Measurements from ENCODE around the gene EMX2.
A peak's percentile ranks its signal among the peaks of the same experiment; 100 is the strongest.
"Not testable (repeated sequence)": the region's sequence is repeated elsewhere in the genome, so short reads cannot be mapped to it uniquely, and the experiment has no call there.

The EMX2 gene

DNA sequence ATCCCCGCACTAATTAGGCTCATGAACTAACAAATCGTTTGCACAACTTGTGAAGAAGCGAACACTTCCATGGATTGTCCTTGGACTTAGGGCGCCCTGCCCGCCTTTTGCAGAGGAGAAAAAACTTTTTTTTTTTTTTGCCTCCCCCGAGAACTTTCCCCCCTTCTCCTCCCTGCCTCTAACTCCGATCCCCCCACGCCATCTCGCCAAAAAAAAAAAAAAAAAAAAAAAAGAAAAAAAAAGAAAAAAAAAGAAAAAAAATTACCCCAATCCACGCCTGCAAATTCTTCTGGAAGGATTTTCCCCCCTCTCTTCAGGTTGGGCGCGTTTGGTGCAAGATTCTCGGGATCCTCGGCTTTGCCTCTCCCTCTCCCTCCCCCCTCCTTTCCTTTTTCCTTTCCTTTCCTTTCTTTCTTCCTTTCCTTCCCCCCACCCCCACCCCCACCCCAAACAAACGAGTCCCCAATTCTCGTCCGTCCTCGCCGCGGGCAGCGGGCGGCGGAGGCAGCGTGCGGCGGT, at the start of gene EMX2:
EMX2 (plus strand) TSS at position 41 of the 519 bp plus-strand sequence. CDS start 522 bp downstream, outside the sequence.
- no peak for DNase-seq

DNA sequence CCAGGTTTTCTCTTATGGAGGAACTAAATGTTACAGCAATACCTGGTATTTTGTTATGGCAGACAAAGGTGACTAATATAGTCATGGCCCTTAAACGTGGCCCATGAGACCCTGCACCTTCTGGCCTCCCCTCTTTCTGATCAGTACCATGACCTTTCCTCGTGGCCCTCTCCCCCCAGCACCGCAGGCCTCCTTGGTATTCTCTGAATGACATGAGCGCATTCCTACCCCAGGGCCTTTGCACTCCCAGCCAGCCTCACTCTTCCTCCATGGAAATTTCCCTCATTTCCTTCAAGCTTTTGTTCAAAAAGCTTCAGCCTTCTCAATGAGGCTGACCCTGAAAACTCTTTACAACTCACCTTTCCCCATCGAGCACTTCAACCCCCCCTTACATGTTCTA, 46.5 kb upstream of the EMX2 start:
- no peak for DNase-seq

- peak; percentile 52 to 70 for DNase-seq
Observed at GRCh38 chr10:117496616-117497028, 45.9 kb upstream of the EMX2 start.

- DNase-seq = no peak
Observed at GRCh38 chr10:117497736-117498135, 44.8 kb upstream of the EMX2 start.

DNA sequence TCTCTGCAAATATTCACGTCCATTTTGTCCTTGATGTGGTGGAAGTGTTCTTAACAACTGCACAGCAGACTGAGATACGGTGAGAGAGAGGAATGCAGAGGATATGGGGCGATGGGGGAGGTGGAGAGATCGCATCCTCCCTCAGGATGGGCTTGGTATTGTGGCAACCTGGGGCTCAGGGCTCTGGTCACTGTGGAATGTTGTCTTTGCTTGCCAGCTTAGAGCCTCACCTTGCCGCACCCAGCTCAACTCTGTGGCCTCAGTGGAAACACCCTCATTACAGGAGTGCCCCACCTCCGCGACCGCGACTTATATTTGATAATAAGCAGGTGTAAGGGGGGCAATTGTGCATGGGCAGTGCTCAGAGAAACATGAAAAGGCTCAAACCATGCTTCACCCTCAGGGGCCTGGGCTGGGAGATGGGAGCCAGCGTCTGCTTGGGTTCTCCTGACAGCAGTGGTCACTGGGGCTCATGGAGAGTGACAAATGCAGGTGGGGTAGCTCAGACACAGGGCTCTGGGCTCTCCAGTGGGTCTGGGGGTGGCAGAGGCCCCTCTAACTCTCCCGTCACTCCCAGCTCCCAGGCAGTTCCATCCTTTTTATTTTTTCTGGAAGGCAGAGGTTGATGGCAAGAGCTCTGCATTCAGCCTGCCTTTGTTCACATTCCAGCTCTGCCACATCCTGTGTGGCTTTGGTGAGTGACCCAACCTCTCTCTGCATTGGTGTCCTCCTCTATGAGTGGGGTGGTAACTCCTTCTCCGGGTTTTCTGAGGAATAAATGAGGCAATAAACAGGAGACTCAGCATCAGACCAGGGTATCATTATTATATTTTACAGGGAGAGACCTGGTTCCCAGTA, 43.1 kb upstream of the EMX2 start:
- no peak for DNase-seq

DNA sequence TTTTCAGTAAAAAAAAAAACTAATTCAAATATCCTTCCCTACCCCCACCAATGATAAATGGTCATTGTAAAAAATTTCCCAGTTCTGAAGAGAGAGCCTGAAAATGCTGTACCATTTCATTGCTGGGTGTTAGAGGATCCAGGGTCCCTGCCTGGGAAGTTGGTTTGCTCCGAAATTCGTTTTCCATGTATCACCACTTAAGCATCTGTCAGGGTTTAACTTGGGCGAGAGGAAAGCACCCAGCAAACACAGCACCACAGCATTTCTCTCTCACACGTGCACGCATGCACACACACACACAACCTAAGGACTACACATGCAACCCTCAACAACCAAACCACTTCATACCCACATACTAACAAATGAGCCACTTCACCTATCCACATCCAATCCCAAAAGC, 42.1 kb upstream of the EMX2 start:
- DNase-seq = no peak

GRCh38 chr10:117501460-117502035, 41.0 kb upstream of the EMX2 start:
- DNase-seq = no peak

GRCh38 chr10:117502421-117503243, 39.9 kb upstream of the EMX2 start:
- no peak for DNase-seq

DNA sequence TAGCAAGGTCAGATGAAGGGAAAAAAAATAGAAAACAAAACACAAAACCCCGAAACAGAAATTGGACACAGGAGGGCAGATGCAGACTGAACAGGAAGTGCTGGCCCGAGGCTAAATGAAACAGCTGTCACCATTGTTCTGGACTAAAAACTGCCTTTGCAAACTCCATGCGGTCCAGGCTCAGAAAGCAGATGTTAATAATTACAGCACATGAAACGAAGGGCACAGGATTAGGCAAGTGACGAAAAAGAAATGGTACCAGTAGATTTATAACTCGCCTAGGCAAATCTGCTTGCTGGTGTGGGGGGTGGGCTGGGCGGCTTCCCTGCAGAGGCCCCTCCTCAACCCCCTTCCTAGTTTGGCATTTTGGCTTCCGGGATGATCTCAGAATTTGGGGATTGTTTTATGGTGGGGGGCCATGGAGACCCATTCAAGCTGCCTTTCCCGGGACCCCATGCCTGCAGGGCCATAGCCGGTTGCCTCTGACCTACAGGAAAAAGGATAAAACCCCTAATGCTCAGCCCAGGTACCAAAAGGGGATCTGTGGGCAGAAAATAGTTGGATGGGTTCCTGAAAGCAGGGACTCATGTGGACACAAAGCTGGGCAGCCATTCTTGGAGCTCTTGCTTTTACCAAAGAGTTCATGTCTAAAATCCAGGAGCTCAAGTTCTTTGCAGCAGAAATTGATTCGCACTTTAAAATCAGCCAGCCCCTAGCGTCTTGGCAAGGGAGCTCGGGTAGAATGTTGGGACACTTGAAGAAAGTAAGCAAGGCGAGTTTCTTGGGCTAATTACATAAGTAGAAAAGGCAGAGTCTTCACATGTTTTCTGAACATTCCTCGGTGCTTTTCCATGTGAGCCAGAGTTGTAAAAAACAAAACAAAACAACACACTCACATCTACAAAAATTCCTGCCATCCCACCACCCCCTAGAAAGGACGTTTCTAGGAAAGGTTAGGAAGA, 39.0 kb upstream of the EMX2 start:
- no peak for DNase-seq

DNA sequence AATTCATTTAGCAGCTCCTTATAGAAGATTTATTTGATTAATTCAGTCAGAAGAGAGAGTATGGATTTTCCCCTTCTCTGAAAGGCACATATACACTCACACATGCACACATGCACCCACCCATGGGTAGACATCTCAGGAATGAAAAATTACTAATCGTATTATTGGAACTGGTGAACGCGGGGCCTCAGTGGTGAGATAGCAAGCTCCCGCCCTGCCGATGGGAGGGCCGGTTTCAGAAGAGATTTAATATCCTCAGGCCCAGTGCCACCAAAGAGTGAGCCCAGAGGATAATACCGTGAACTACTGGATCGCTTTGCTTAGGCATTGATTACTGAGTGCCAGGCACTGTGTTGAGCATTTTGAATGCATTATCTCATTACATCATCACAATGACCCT, 38.0 kb upstream of the EMX2 start:
- no peak for DNase-seq

DNA sequence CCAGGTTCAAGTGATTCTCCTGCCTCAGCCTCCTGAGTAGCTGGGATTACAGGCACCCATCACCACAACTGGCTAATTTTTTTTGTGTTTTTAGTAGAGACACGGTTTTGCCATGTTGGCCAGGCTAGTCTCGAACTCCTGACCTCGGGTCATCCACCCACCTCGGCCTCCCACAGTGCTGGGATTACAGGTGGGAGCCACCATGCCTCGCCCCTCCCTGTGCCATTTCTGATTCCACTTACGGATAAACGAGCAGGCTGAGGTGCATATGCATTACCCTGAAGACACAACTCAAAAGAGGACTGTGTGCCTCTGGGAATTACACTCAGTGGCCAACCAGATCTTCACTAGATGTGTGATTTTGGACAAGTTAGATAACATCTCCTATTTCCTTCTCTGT, 35.5 kb upstream of the EMX2 start:
- not testable (repeated sequence) for DNase-seq

- no peak for DNase-seq
Observed at GRCh38 chr10:117509573-117509972, 33.0 kb upstream of the EMX2 start.

DNA sequence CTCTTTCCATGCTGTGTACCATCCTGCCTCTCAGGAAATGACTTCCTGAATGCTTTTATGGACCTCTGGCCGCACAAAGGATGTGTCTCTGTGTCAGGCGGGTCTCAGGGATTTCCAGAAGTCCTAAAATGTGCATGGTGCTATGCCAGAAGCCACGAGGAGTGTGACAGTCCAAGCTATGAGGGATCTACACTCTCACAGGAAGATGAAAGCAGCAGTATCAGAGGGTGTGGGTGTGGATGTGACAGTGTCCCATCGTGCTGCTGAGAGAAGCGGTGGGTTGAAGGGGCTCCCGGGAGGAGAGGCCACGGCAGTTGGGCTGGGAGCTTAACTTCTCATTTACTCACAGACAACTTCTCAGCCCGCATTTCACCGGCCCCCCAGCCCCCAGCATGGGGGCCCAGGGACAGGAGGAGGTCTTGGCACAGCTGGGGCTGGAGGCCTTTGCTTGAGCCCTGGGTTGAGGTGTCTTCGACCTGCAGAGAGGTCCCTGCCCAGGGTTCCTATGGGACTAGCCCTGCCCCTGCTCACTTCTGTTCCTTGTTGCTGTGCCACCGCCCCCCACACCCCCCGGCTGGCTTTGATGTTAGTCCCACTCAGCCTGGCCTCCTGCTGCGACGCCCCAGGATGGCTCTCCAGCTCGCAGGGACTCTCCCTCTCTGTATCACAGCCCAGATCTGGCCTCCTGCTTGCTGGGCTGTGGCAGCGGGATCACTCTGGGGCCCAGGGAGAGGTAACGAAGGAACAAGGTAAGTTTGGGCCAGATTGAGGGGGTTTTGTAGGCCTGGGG, 30.8 kb upstream of the EMX2 start:
- no peak for DNase-seq

DNA sequence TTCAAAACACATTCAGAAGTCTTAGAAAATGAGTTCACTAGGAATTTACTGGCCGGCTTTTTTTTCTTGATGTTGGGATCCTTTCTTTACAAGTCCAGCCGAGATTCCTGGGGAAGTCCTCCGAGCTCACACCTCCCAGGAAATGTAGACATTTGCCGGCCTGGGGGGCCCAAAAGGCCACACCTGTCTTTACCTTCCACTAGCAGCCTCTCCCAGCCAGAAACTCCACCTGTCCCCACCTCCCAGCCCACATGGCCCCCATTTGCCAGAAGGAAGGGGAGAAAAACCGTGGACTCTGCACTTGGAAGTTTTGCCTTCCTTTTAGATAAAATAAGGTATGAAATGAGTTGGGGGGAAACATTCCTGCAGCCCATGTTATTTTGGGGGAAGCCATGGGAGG, 27.6 kb upstream of the EMX2 start:
- no peak for DNase-seq

DNA sequence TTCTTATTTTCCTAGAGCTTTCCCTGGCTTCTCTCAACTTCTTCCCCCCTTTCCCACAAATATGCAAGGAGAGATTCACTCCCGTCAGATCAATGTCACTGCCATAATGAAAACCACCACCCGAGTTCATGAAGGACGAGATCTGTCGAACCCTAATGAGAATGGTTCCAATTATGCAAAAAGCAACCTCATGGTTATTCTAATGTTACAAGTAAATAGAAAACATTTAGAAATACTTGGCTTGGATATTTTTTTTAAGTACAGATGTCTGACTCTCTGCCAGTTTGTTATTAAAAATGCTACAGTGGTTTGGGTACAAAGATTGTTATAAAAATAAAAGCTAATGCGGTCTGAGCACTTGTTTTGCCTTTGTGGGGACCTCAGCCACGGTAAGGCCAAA, 25.9 kb upstream of the EMX2 start:
- no peak for DNase-seq

GRCh38 chr10:117518246-117518645, 24.3 kb upstream of the EMX2 start:
- no peak for DNase-seq

GRCh38 chr10:117519286-117519685, 23.3 kb upstream of the EMX2 start:
- no peak for DNase-seq

- DNase-seq = no peak
Observed at GRCh38 chr10:117519879-117520278, 22.7 kb upstream of the EMX2 start.

GRCh38 chr10:117530791-117531190, 11.8 kb upstream of the EMX2 start:
- DNase-seq = no peak

DNA sequence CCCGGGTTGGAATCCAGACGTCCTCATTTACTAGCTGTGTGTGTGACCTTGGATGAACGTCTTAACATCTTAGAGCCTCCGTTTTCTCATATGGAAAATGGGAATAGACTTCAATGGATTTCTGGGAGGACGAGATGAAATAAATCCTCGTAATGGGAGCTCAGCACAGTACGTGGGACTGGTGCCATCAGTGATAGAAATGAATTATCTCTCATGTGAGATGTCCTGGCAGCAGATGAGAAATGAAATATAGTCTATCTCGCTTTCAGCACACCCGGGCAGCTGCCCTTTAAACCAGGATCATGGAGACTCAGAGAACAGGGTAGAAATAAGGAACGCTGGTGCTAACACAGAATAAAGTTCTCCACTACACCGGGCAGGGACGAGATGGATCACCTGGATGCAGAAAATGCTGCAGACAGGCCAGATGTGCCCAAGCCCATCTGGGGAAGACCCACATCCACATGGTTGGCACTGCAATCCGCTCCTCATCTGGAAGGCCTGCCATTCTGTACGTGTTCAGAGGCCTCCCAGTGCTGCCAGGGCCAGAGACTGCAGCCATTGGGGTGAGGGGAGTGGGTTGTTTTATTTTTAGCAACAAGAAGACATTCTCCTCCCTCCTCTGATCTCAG, 11.1 kb upstream of the EMX2 start:
- DNase-seq = no peak

DNA sequence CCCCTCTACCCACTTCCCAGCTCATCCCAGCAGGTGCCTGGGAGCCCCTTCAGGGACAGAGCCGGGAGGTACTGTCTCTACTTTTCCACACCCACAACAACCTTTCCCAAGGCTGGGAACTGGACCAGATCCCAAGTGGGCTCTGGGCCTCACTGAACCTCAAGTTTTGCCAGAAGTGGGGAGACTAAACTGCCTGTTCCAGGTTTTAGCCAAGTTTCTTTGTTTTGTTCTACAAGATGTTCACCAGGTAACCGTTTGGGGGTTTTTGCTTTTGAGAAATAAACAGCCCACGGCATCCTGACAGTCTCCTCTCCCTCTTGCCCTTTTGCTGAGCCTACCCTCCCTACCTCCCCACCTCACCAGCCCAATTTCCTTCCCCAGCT, 10.6 kb upstream of the EMX2 start:
- DNase-seq = no peak
